HG02588 (cell line): Measurements from ENCODE around the gene EXOSC5.
A peak's percentile ranks its signal among the peaks of the same experiment; 100 is the strongest.
"Not testable (repeated sequence)": the region's sequence is repeated elsewhere in the genome, so short reads cannot be mapped to it uniquely, and the experiment has no call there.

ENCODE experiments used
- ATAC-seq: cut with Tn5 transposase; IDR thresholded peaks from one replicate; pipeline ENCODE4 v1.9.1; 2021; ENCODE audit warnings: mild to moderate bottlenecking, moderate library complexity; ENCODE audit not compliant: unreplicated experiment

The EXOSC5 gene

GRCh38 chr19:41397086-41398049 lies at the start of gene EXOSC5, which contains the start of gene BCKDHA:
Gene EXOSC5 (minus strand): TSS chr19:41397359. CDS start chr19:41397328, 31 bp downstream.
Gene BCKDHA (plus strand): TSS chr19:41397818. CDS start chr19:41397828, 10 bp downstream.
- peak; percentile 91 for ATAC-seq

- no peak for ATAC-seq
Measured at GRCh38 chr19:41445575-41445974, 48.4 kb upstream of the EXOSC5 start.

GRCh38 chr19:41443813-41444455 lies 46.8 kb upstream of the EXOSC5 start:
- ATAC-seq = no peak

GRCh38 chr19:41442473-41443355 lies 45.6 kb upstream of the EXOSC5 start, which contains the start of gene ERICH4:
Gene ERICH4 (plus strand): TSS chr19:41443156. CDS start chr19:41443170, 14 bp downstream.
- ATAC-seq = no peak

- ATAC-seq = no peak
Measured at GRCh38 chr19:41441321-41441945, 44.3 kb upstream of the EXOSC5 start.

GRCh38 chr19:41439441-41440222 lies 42.5 kb upstream of the EXOSC5 start, which contains the start of gene DMAC2:
Gene DMAC2 (minus strand): TSS chr19:41439912. CDS start chr19:41439899, 13 bp downstream.
- ATAC-seq = peak; percentile 86

GRCh38 chr19:41437944-41438574 lies 40.9 kb upstream of the EXOSC5 start:
- no peak for ATAC-seq

GRCh38 chr19:41436674-41436951 lies 39.5 kb upstream of the EXOSC5 start:
- no peak for ATAC-seq

GRCh38 chr19:41435936-41436673 lies 38.9 kb upstream of the EXOSC5 start:
- no peak for ATAC-seq

- ATAC-seq = not testable (repeated sequence)
Measured at GRCh38 chr19:41435376-41435775, 38.2 kb upstream of the EXOSC5 start.

GRCh38 chr19:41434450-41434849 lies 37.3 kb upstream of the EXOSC5 start:
- ATAC-seq = no peak

- no peak for ATAC-seq
Measured at GRCh38 chr19:41433171-41433570, 36.0 kb upstream of the EXOSC5 start.

GRCh38 chr19:41431426-41432386 lies 34.5 kb upstream of the EXOSC5 start:
- no peak for ATAC-seq

- ATAC-seq = no peak
Measured at GRCh38 chr19:41430922-41431321, 33.8 kb upstream of the EXOSC5 start.

GRCh38 chr19:41428481-41428859 lies 31.3 kb upstream of the EXOSC5 start:
- no peak for ATAC-seq

- ATAC-seq = no peak
Measured at GRCh38 chr19:41427647-41428480, 30.7 kb upstream of the EXOSC5 start.
